GM18909 (cell line): ENCODE results near the gene DDX41.

ENCODE experiments used
- ATAC-seq: cut with Tn5 transposase; IDR thresholded peaks from one replicate; pipeline ENCODE4 v1.9.1; 2021; ENCODE audit warnings: mild to moderate bottlenecking; ENCODE audit not compliant: unreplicated experiment, poor library complexity

DDX41 gene

GRCh38 chr5:177515580-177515979 lies 1.2 kb downstream of the DDX41 start:
- no peak for ATAC-seq

- ATAC-seq, result no peak
These were observed 2.2 kb downstream of the DDX41 start for GRCh38 chr5:177514541-177514940.

- no peak for ATAC-seq
These were observed 3.3 kb downstream of the DDX41 start for GRCh38 chr5:177513500-177513899.

GRCh38 chr5:177512736-177513380 lies 3.9 kb downstream of the DDX41 start:
- ATAC-seq, result no peak

GRCh38 chr5:177511796-177512675 lies 4.7 kb downstream of the DDX41 start:
- ATAC-seq, result no peak

- no peak for ATAC-seq
These were observed 5.6 kb downstream of the DDX41 start for GRCh38 chr5:177511181-177511580.

GRCh38 chr5:177510567-177511053 lies 6.2 kb downstream of the DDX41 start:
- peak; percentile 33 for ATAC-seq

- peak; percentile 32 for ATAC-seq
These were observed 6.7 kb downstream of the DDX41 start for GRCh38 chr5:177509991-177510566.

- ATAC-seq, result peak; percentile 30
These were observed 7.3 kb downstream of the DDX41 start, which contains the start of gene DOK3 for GRCh38 chr5:177509381-177509951. DOK3 (minus strand) TSS chr5:177509826; CDS start chr5:177509540, 286 bp downstream.

- ATAC-seq, result peak; percentile 31
These were observed 7.9 kb downstream of the DDX41 start for GRCh38 chr5:177508837-177509236.

- ATAC-seq, result no peak
These were observed 8.5 kb downstream of the DDX41 start for GRCh38 chr5:177508221-177508611.

GRCh38 chr5:177507596-177508220 lies 9.1 kb downstream of the DDX41 start:
- no peak for ATAC-seq

GRCh38 chr5:177507165-177507564 lies 9.6 kb downstream of the DDX41 start:
- ATAC-seq, result no peak

GRCh38 chr5:177505075-177505474 lies 11.7 kb downstream of the DDX41 start:
- no peak for ATAC-seq

- ATAC-seq, result no peak
These were observed 12.4 kb downstream of the DDX41 start for GRCh38 chr5:177504086-177505056.

GRCh38 chr5:177503351-177504085 lies 13.2 kb downstream of the DDX41 start:
- no peak for ATAC-seq

GRCh38 chr5:177502886-177503285 lies 13.9 kb downstream of the DDX41 start:
- ATAC-seq, result no peak

- ATAC-seq, result no peak
These were observed 14.7 kb downstream of the DDX41 start for GRCh38 chr5:177501874-177502678.
